Activated CD8-positive, alpha-beta T cell treated with anti-CD3 and anti-CD28 coated beads for 36 hours (primary cell): ENCODE measurements around the gene ALDH9A1. TPM values are rescaled to one million over a fixed set of nuclear protein-coding genes. Genes with fewer than 3 reads are reported as not detected.
A peak's percentile ranks its signal among the peaks of the same experiment; 100 is the strongest.
"Not testable (repeated sequence)": the region's sequence is repeated elsewhere in the genome, so short reads cannot be mapped to it uniquely, and the experiment has no call there.

Experiments
- ATAC-seq: fragments of 200-7000 bp; cut with Tn5 transposase; one replicate; pipeline ENCODE4 v1.10.0; 2021; ENCODE audit warnings: mild to moderate bottlenecking, moderate library complexity
- CTCF ChIA-PET: fragments of 350-600 bp; sonication (Branson Sonifier 250); formaldehyde crosslinking; loops from one replicate; lab custom pipeline; 2021; ENCODE audit warnings: antibody characterized with exemption; lab: Charles Lee
- POLR2A ChIA-PET: fragments of 350-600 bp; sonication (Branson Sonifier 250); formaldehyde crosslinking; loops from one replicate; lab custom pipeline; 2021; ENCODE audit warnings: antibody characterized with exemption; lab: Charles Lee
- DNase-seq: peaks from one replicate; pipeline ENCODE4 v3.0.0-alpha.2; 2020
- H3K27ac Mint-ChIP-seq: one replicate; pipeline ENCODE4 v1.8.0; 2021; ENCODE audit warnings: mild to moderate bottlenecking, mixed read lengths
- H3K27me3 Mint-ChIP-seq: one replicate; pipeline ENCODE4 v1.8.0; 2021; ENCODE audit warnings: mixed read lengths
- H3K36me3 Mint-ChIP-seq: one replicate; pipeline ENCODE4 v1.8.0; 2021; ENCODE audit warnings: low read depth, mixed read lengths
- H3K4me1 Mint-ChIP-seq: one replicate; pipeline ENCODE4 v1.8.0; 2021; ENCODE audit warnings: low read depth, mixed read lengths
- H3K4me3 Mint-ChIP-seq: one replicate; pipeline ENCODE4 v1.8.0; 2021; ENCODE audit warnings: mild to moderate bottlenecking, moderate library complexity, mixed read lengths
- H3K9me3 Mint-ChIP-seq: one replicate; pipeline ENCODE4 v1.8.0; 2021; ENCODE audit warnings: mixed read lengths
- intact Hi-C: fragments of 100-400 bp; cut with micrococcal nuclease; formaldehyde crosslinking; loops from one replicate; pipeline ENCODE4 v1.10.0; 2022
- total RNA-seq, 2 experiments: library from RNA; stranded (reverse); gene quantifications; one replicate each; pipeline ENCODE4 v1.2.3, GENCODE V29; 2021
- TF ChIP-seq, protein P1 (sequence below): fragments of 200-600 bp; IDR thresholded peaks from one replicate; pipeline ENCODE4 v1.8.0; 2022; ENCODE audit warnings: antibody characterized with exemption, mild to moderate bottlenecking

Gene ALDH9A1
- total RNA-seq, 2 experiments from 2014 or later: 25.6 to 28.2 TPM

DNA sequence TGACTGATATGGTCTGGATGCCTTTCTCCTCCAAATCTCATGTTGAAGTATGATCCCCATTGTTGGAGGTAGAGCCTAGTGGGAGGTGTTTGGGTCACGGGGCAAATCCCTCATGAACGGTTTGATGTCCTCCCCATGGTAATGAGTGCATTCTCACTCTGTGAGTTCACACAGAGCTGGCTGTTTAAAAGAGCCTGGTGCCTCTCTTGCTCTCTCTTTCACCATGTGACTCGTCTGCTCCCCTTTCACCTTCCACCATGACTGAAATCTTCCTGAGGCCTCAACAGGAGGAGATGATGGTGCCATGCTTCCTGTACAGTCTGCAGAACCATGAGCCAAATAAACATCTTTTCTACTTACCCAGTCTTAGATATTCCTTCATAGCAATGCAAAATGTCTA lies 30.2 kb downstream of the ALDH9A1 start:
- Mint-ChIP-seq H3K27ac (no peak overlapping the region), H3K27me3 (no peaks in the 10 kb centered on the region), H3K36me3 (peaks cover 53% of the 10 kb centered on the region), H3K9me3 (no peaks in the 10 kb centered on the region), H3K4me1 (peaks cover 8% of the 10 kb centered on the region), H3K4me3 (no peak overlapping the region)
- ATAC-seq (no peak), DNase-seq (no peak)
- TF ChIP-seq, protein P1, sequence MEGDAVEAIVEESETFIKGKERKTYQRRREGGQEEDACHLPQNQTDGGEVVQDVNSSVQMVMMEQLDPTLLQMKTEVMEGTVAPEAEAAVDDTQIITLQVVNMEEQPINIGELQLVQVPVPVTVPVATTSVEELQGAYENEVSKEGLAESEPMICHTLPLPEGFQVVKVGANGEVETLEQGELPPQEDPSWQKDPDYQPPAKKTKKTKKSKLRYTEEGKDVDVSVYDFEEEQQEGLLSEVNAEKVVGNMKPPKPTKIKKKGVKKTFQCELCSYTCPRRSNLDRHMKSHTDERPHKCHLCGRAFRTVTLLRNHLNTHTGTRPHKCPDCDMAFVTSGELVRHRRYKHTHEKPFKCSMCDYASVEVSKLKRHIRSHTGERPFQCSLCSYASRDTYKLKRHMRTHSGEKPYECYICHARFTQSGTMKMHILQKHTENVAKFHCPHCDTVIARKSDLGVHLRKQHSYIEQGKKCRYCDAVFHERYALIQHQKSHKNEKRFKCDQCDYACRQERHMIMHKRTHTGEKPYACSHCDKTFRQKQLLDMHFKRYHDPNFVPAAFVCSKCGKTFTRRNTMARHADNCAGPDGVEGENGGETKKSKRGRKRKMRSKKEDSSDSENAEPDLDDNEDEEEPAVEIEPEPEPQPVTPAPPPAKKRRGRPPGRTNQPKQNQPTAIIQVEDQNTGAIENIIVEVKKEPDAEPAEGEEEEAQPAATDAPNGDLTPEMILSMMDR: no peak
- ChIA-PET POLR2A (no interaction called here), CTCF (interaction anchor here (1.3 kb wide), 1 partner anchor 246 kb away, joined by 5 read pairs; no protein-coding TSS in a partner anchor)
- intact Hi-C loops: no loop called here

- intact Hi-C loops: no loop called here
- ChIA-PET CTCF (interaction anchor here (2.0 kb wide), 1 partner anchor 20 kb away, joined by 6 read pairs; no protein-coding TSS in a partner anchor), POLR2A (interaction anchor here (0.9 to 1.2 kb wide), 2 partner anchors 9 to 13 kb away, joined by 3 to 5 read pairs; no protein-coding TSS in a partner anchor)
- Mint-ChIP-seq H3K9me3 (no peaks in the 10 kb centered on the region), H3K27ac (no peak overlapping the region), H3K27me3 (no peaks in the 10 kb centered on the region), H3K36me3 (peaks cover 46% of the 10 kb centered on the region), H3K4me1 (peaks cover 8% of the 10 kb centered on the region), H3K4me3 (no peak overlapping the region)
- DNase-seq (no peak), ATAC-seq (no peak)
- TF ChIP-seq, protein P1: no peak
Measured at GRCh38 chr1:165666152-165666825, 32.1 kb downstream of the ALDH9A1 start.

DNA sequence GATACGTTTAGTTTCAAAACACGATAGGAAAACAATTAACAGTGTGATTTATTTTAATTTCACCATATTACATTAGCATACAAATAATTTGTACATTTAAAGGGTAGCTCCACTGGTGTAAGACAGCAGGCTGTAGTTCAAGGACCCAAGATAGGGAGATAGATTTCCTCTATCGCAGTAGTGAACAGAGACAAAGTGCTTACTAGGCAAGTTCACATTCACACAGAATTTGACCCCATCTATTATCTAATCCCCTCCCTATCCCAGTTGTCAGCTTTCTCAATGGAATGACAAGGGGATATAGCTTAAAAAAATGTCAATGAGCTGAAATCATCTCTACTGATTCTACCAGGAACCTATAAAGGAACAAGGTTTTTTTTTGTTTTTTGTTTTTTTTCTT lies 36.2 kb downstream of the ALDH9A1 start:
- ATAC-seq: no peak
- ChIA-PET CTCF (no interaction called here), POLR2A (interaction anchor here (0.7 kb wide), 1 partner anchor 305 kb away, joined by 3 read pairs; no protein-coding TSS in a partner anchor)
- no peaks in the 10 kb centered on the region for H3K9me3 Mint-ChIP-seq
- DNase-seq: no peak
- H3K27me3 Mint-ChIP-seq: no peaks in the 10 kb centered on the region
- peaks cover 5% of the 10 kb centered on the region for H3K4me1 Mint-ChIP-seq
- no peak overlapping the region for H3K4me3 Mint-ChIP-seq
- intact Hi-C loops: no loop called here
- H3K27ac Mint-ChIP-seq: no peak overlapping the region
- peaks cover 32% of the 10 kb centered on the region for H3K36me3 Mint-ChIP-seq
- TF ChIP-seq, protein P1: no peak

- Mint-ChIP-seq H3K4me3 (no peak overlapping the region), H3K9me3 (no peaks in the 10 kb centered on the region), H3K36me3 (peaks cover 28% of the 10 kb centered on the region), H3K27me3 (no peaks in the 10 kb centered on the region), H3K27ac (no peak overlapping the region), H3K4me1 (peaks cover 5% of the 10 kb centered on the region)
- TF ChIP-seq, protein P1: no peak
- ATAC-seq (no peak), DNase-seq (no peak)
- POLR2A ChIA-PET: no interaction called here
- CTCF ChIA-PET: no interaction called here
- intact Hi-C loops: no loop called here
Measured at GRCh38 chr1:165661703-165662102, 36.7 kb downstream of the ALDH9A1 start.

GRCh38 chr1:165659581-165659895 lies 38.8 kb downstream of the ALDH9A1 start:
- H3K27me3 Mint-ChIP-seq: no peaks in the 10 kb centered on the region
- ATAC-seq (no peak), DNase-seq (no peak)
- no peaks in the 10 kb centered on the region for H3K9me3 Mint-ChIP-seq
- H3K27ac Mint-ChIP-seq: peak overlapping the region; percentile 9
- ChIA-PET POLR2A (interaction anchor here (0.6 kb wide), 1 partner anchor 93 kb away, joined by 3 read pairs; no protein-coding TSS in a partner anchor), CTCF (no interaction called here)
- TF ChIP-seq, protein P1: no peak
- intact Hi-C loops: no loop called here
- no peaks in the 10 kb centered on the region for H3K4me1 Mint-ChIP-seq
- H3K4me3 Mint-ChIP-seq: no peak overlapping the region
- H3K36me3 Mint-ChIP-seq: peaks cover 18% of the 10 kb centered on the region

DNA sequence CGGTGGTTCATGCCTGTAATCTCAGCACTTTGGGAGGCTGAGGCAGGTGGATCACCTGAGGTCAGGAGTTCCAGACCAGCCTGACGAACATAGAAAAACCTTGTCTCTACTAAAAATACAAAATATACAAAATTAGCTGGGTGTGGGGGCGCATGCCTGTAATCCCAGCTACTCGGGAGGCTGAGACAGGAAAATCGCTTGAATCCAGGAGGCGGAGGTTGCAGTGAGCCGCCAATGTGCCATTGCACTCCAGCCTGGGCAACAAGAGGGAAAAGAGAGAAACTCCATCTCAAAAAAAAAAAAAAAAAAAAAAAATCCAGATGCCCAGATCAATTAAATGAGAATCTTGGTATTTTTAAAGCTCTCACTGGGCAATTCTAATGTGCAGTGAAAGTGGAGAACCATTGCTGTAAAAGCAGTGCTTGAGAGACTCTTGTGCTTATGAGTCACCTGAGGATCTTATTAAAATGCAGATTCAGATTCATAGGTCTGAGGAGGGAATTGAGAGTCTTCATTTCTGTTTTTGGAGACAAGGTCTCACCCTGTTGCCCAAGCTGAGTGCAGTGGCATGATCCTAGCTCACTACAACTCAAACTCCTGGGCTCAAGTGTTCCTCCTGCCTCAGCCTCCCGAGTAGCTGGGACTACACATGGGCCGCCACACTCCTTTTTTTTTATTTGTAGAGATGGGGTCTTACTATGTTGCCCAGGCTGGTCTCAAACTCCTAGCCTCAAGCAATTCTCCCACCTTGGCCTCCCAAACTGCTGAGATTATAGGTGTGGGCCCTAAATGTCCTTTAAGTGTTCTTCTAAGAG lies 39.4 kb downstream of the ALDH9A1 start:
- H3K27me3 Mint-ChIP-seq, DNase-seq, H3K4me3 Mint-ChIP-seq, intact Hi-C loops, H3K4me1 Mint-ChIP-seq, CTCF ChIA-PET, ATAC-seq, H3K9me3 Mint-ChIP-seq: not testable (repeated sequence)
- POLR2A ChIA-PET: interaction anchor here (0.6 to 2.3 kb wide), 4 partner anchors 7 to 93 kb away, joined by 3 to 5 read pairs (median 3); no protein-coding TSS in a partner anchor
- Mint-ChIP-seq H3K36me3 (peaks cover 14% of the 10 kb centered on the region), H3K27ac (peak overlapping the region; percentile 9)
